CD8-positive, alpha-beta memory T cell (primary cell): Measurements from ENCODE around the gene FAM185A. TPM values are rescaled to one million over a fixed set of nuclear protein-coding genes. Genes with fewer than 3 reads are reported as not detected.
A peak's percentile ranks its signal among the peaks of the same experiment; 100 is the strongest.

Experiments used
- CTCF ChIA-PET: fragments of 350-600 bp; sonication (Branson Sonifier 250); formaldehyde crosslinking; loops from one replicate; lab custom pipeline; 2021; ENCODE audit warnings: antibody characterized with exemption; lab: Charles Lee
- POLR2A ChIA-PET: fragments of 350-600 bp; sonication (Branson Sonifier 250); formaldehyde crosslinking; loops from one replicate; lab custom pipeline; 2021; ENCODE audit warnings: antibody characterized with exemption; lab: Charles Lee
- DNase-seq, 5 donors: peaks; one replicate each; pipeline versions ENCODE4 v3.0.0 to v3.0.0-alpha.2; 2020 to 2022; ENCODE audit warnings: mixed read lengths in 1 of 5
- H3K27ac ChIP-seq: one replicate; pipeline ENCODE4 v1.7.0; 2013; ENCODE audit warnings: low read depth, mild to moderate bottlenecking, low read length, moderate library complexity
- H3K27me3 ChIP-seq: 2 replicates; pipeline ENCODE4 v1.7.0; 2013; ENCODE audit warnings: low read length, mild to moderate bottlenecking; ENCODE audit not compliant: insufficient read depth, poor library complexity, severe bottlenecking
- H3K36me3 ChIP-seq: 2 replicates; pipeline ENCODE4 v1.7.0; 2013; ENCODE audit warnings: mild to moderate bottlenecking, low read length, moderate library complexity; ENCODE audit not compliant: insufficient read depth
- H3K4me1 ChIP-seq: 2 replicates; pipeline ENCODE4 v1.7.0; 2013; ENCODE audit warnings: mild to moderate bottlenecking, low read length, moderate library complexity; ENCODE audit not compliant: insufficient read depth
- H3K4me3 ChIP-seq: 2 replicates; pipeline ENCODE4 v1.7.0; 2013; ENCODE audit warnings: mild to moderate bottlenecking, low read length
- H3K9me3 ChIP-seq: 2 replicates; pipeline ENCODE4 v1.7.0; 2013; ENCODE audit warnings: mild to moderate bottlenecking, low read length
- H3K27ac Mint-ChIP-seq, 8 donors: one replicate each; pipeline ENCODE4 v1.8.0; 2020 to 2021; ENCODE audit warnings: mixed read lengths in 8 of 8, mild to moderate bottlenecking in 6 of 8, inconsistent platforms in 3 of 8, moderate library complexity in 3 of 8
- H3K27me3 Mint-ChIP-seq, 2 donors: one replicate each; pipeline ENCODE4 v1.8.0; 2020 to 2021; ENCODE audit warnings: mixed read lengths in 2 of 2, mild to moderate bottlenecking in 1 of 2, moderate library complexity in 1 of 2
- H3K36me3 Mint-ChIP-seq, 3 donors: one replicate each; pipeline ENCODE4 v1.8.0; 2020 to 2021; ENCODE audit warnings: mixed read lengths in 3 of 3, inconsistent platforms in 1 of 3, mild to moderate bottlenecking in 1 of 3
- H3K4me1 Mint-ChIP-seq, 3 donors: one replicate each; pipeline ENCODE4 v1.8.0; 2020 to 2021; ENCODE audit warnings: mixed read lengths in 3 of 3, inconsistent platforms in 1 of 3, mild to moderate bottlenecking in 1 of 3
- H3K4me3 Mint-ChIP-seq, 7 donors: one replicate each; pipeline ENCODE4 v1.8.0; 2020 to 2021; ENCODE audit warnings: mixed read lengths in 7 of 7, mild to moderate bottlenecking in 6 of 7, moderate library complexity in 4 of 7, inconsistent platforms in 2 of 7
- H3K9me3 Mint-ChIP-seq, 5 donors: one replicate each; pipeline ENCODE4 v1.8.0; 2020 to 2022; ENCODE audit warnings: mixed read lengths in 5 of 5, mild to moderate bottlenecking in 3 of 5, moderate library complexity in 2 of 5, inconsistent platforms in 1 of 5
- polyA plus RNA-seq: library from polyadenylated mRNA; unstranded; fragments of 300-500 nt; fragmentation: Illumina TruSeq; gene quantifications from one replicate; pipeline ENCODE4 v1.2.3, GENCODE V29; 2021
- total RNA-seq, 2 experiments: library from RNA; stranded (reverse); gene quantifications; one replicate each; pipeline ENCODE4 v1.2.3, GENCODE V29; 2021

FAM185A gene
- total and polyA plus RNA-seq, 3 experiments from 2014 or later: 8.9 to 11.4 (median 10.4) TPM

GRCh38 chr7:102814025-102814471 lies 65.2 kb downstream of the FAM185A start:
- no peaks in the 10 kb centered on the region for H3K27me3 Mint-ChIP-seq
- Histone ChIP-seq H3K4me1 (no peaks in the 10 kb centered on the region), H3K4me3 (no peak overlapping the region), H3K9me3 (no peaks in the 10 kb centered on the region), H3K36me3 (no peaks in the 10 kb centered on the region), H3K27ac (no peak overlapping the region), H3K27me3 (no peaks in the 10 kb centered on the region)
- H3K27ac Mint-ChIP-seq: no peak overlapping the region
- H3K4me1 Mint-ChIP-seq: no peaks in the 10 kb centered on the region
- DNase-seq: no peak
- no peak overlapping the region for H3K4me3 Mint-ChIP-seq
- peaks cover 0 to 20% (median 17%) of the 10 kb centered on the region in 3 donors for H3K36me3 Mint-ChIP-seq
- ChIA-PET POLR2A (no interaction called here), CTCF (no interaction called here)
- no peaks in the 10 kb centered on the region for H3K9me3 Mint-ChIP-seq

GRCh38 chr7:102817616-102818573 lies 69.1 kb downstream of the FAM185A start:
- H3K27ac Mint-ChIP-seq: peak overlapping the region in 1 of 8 donors; percentile 17
- H3K9me3 Mint-ChIP-seq: no peaks in the 10 kb centered on the region
- Histone ChIP-seq H3K9me3 (no peaks in the 10 kb centered on the region), H3K4me1 (no peaks in the 10 kb centered on the region), H3K27me3 (no peaks in the 10 kb centered on the region), H3K27ac (no peak overlapping the region), H3K4me3 (no peak overlapping the region), H3K36me3 (no peaks in the 10 kb centered on the region)
- POLR2A ChIA-PET: no interaction called here
- CTCF ChIA-PET: no interaction called here
- H3K4me3 Mint-ChIP-seq: no peak overlapping the region
- H3K36me3 Mint-ChIP-seq: peaks cover 0 to 20% (median 17%) of the 10 kb centered on the region in 3 donors
- H3K27me3 Mint-ChIP-seq: no peaks in the 10 kb centered on the region
- H3K4me1 Mint-ChIP-seq: no peaks in the 10 kb centered on the region
- no peak for DNase-seq

- Histone ChIP-seq H3K27me3 (no peaks in the 10 kb centered on the region), H3K27ac (no peak overlapping the region), H3K36me3 (no peaks in the 10 kb centered on the region), H3K4me3 (no peak overlapping the region), H3K9me3 (no peaks in the 10 kb centered on the region), H3K4me1 (no peaks in the 10 kb centered on the region)
- ChIA-PET POLR2A (no interaction called here), CTCF (no interaction called here)
- Mint-ChIP-seq H3K9me3 (no peaks in the 10 kb centered on the region), H3K4me3 (no peak overlapping the region), H3K36me3 (peaks cover 0 to 20% (median 18%) of the 10 kb centered on the region in 3 donors), H3K27ac (no peak overlapping the region), H3K27me3 (no peaks in the 10 kb centered on the region), H3K4me1 (no peaks in the 10 kb centered on the region)
- no peak for DNase-seq
These were observed 70.4 kb downstream of the FAM185A start for GRCh38 chr7:102819151-102819550.

- Mint-ChIP-seq H3K9me3 (no peaks in the 10 kb centered on the region), H3K27me3 (no peaks in the 10 kb centered on the region), H3K4me3 (no peak overlapping the region), H3K27ac (no peak overlapping the region), H3K36me3 (peaks cover 3 to 25% (median 15%) of the 10 kb centered on the region in 3 donors), H3K4me1 (no peaks in the 10 kb centered on the region)
- Histone ChIP-seq H3K27me3 (no peaks in the 10 kb centered on the region), H3K36me3 (no peaks in the 10 kb centered on the region), H3K27ac (no peak overlapping the region), H3K9me3 (no peaks in the 10 kb centered on the region), H3K4me1 (no peaks in the 10 kb centered on the region), H3K4me3 (no peak overlapping the region)
- ChIA-PET CTCF (interaction anchor here (0.5 to 1.1 kb wide), 2 partner anchors 22 to 1459 kb away, joined by 3 read pairs; no protein-coding TSS in a partner anchor), POLR2A (no interaction called here)
- DNase-seq: no peak
These were observed 73.4 kb downstream of the FAM185A start for GRCh38 chr7:102821994-102822747.

GRCh38 chr7:102823390-102824119 lies 74.8 kb downstream of the FAM185A start:
- Histone ChIP-seq H3K36me3 (no peaks in the 10 kb centered on the region), H3K27me3 (no peaks in the 10 kb centered on the region), H3K4me3 (no peak overlapping the region), H3K4me1 (no peaks in the 10 kb centered on the region), H3K9me3 (no peaks in the 10 kb centered on the region), H3K27ac (no peak overlapping the region)
- no peak for DNase-seq
- Mint-ChIP-seq H3K27me3 (no peaks in the 10 kb centered on the region), H3K9me3 (no peaks in the 10 kb centered on the region), H3K4me1 (no peaks in the 10 kb centered on the region), H3K36me3 (peaks cover 3 to 35% (median 10%) of the 10 kb centered on the region in 3 donors), H3K27ac (peak overlapping the region in 1 of 8 donors; percentile 4), H3K4me3 (no peak overlapping the region)
- POLR2A ChIA-PET: no interaction called here
- CTCF ChIA-PET: no interaction called here

GRCh38 chr7:102828286-102828685 lies 79.5 kb downstream of the FAM185A start:
- Histone ChIP-seq H3K27me3 (no peaks in the 10 kb centered on the region), H3K27ac (no peak overlapping the region), H3K4me3 (no peak overlapping the region), H3K4me1 (no peaks in the 10 kb centered on the region), H3K9me3 (no peaks in the 10 kb centered on the region), H3K36me3 (no peaks in the 10 kb centered on the region)
- Mint-ChIP-seq H3K36me3 (peaks cover 8 to 37% (median 14%) of the 10 kb centered on the region in 3 donors), H3K27me3 (no peaks in the 10 kb centered on the region), H3K27ac (no peak overlapping the region), H3K4me3 (no peak overlapping the region), H3K9me3 (no peaks in the 10 kb centered on the region), H3K4me1 (no peaks in the 10 kb centered on the region)
- ChIA-PET CTCF (no interaction called here), POLR2A (interaction anchor here (0.6 kb wide), 1 partner anchor 28 kb away, joined by 3 read pairs; no protein-coding TSS in a partner anchor)
- no peak for DNase-seq

- Mint-ChIP-seq H3K36me3 (peaks cover 8 to 35% (median 14%) of the 10 kb centered on the region in 3 donors), H3K4me1 (no peaks in the 10 kb centered on the region)
These were observed 80.3 kb downstream of the FAM185A start for GRCh38 chr7:102829075-102829474.

More at GRCh38 chr7:102829075-102829474, 80.3 kb downstream of the FAM185A start:
- ChIA-PET CTCF (no interaction called here), POLR2A (no interaction called here)
- Histone ChIP-seq H3K4me3 (no peak overlapping the region), H3K9me3 (no peaks in the 10 kb centered on the region), H3K27me3 (no peaks in the 10 kb centered on the region), H3K4me1 (no peaks in the 10 kb centered on the region), H3K27ac (no peak overlapping the region), H3K36me3 (no peaks in the 10 kb centered on the region)
- Mint-ChIP-seq H3K27me3 (no peaks in the 10 kb centered on the region), H3K4me3 (no peak overlapping the region), H3K9me3 (no peaks in the 10 kb centered on the region), H3K27ac (no peak overlapping the region)
- DNase-seq: no peak
